Stimulated activated CD8-positive, alpha-beta memory T cell treated with anti-CD3 and anti-CD28 coated beads, Interleukin-7, amount 100 ng/mL, for 1 hour (primary cell): ENCODE results near the gene TRIM47.

Experiments
- DNase-seq, 2 donors: peaks; one replicate each; pipeline ENCODE4 v3.0.0-alpha.2; 2020; ENCODE audit warnings: low read depth in 2 of 2

Gene TRIM47

GRCh38 chr17:75847614-75848522 lies 30.5 kb downstream of the TRIM47 start:
- DNase-seq: no peak

- DNase-seq: no peak
These were observed 31.4 kb downstream of the TRIM47 start for GRCh38 chr17:75846692-75847613.

- no peak for DNase-seq
These were observed 32.3 kb downstream of the TRIM47 start for GRCh38 chr17:75845933-75846691.

DNA sequence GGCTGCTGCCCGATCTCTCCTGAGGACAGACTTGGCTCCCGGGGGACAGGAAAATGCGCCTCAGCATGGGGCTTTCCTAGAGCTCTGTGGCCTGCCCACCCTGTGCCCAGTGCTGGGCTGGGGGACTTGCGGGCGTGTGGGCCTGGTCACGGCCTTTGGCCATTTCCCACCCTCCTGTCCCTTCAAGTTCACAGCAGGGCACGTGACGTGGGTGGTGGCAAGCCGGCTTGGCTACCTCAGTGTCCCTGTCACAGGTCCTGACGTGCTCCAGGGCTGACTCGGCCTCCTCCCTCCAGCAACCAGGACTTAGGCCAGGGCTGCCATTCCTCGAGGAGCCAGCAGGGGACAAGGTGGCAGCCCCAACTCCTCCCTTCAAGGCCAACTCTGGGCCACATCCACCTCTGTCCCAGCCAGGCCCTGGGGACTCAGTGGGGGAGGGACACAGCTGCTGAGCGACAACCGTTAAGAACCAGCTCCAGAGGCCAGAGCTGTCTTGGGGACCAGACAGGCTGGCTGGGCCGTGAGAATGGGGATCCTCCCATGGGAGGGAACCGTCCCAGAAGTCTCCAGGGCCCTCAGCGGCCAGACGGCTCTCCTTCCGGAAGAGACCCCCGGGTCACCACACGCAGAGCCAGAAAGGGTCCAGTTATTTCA lies 33.2 kb downstream of the TRIM47 start:
- no peak for DNase-seq

GRCh38 chr17:75844530-75845057 lies 33.8 kb downstream of the TRIM47 start:
- DNase-seq: no peak

DNA sequence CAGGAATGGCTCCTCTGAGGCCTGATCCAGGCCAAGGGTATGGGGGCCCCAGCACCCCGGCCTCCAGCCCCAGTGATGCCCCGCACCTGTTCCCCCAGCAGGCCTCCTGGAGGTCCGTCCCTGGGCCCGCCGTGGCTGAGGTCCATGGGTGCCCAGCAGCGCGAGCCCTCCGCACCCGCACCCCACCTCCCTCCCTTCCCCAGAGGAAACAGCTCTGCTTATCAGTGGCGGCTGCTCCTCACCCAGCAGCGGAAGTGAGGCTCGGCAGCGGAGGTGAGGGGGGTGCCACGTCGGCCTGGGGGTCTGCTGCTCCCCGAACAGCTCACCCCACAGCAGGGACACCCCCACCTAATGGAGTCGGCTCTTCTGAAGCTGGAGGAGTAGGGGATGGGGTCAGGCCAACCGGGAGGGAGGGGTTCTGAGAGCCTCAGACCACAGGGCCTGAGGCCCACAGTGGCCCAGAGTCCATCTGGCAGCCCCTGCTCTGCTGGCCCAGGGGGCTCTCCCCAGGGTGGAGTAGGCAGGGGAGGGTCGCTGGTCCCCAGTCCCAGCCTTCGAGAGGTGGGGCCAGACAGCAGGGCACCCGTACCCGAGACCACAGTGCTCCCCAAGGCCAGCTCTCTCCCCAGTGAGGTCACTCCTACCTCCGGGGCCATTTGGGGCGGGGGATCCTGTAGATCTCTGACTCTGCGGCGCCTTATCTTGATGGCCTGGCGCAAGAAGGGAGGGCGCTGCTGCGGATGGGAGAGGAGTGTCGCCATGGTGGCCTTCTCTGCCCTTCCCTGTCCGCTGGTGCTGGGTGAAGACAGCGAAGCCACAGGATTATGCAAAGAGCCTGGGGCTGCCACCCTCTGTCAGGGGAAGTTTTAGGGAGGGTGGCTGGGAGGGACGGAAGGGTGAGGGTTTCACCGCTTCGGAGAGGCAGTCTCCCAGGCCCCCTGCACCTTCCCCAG lies 34.5 kb downstream of the TRIM47 start, which contains the start of gene UNC13D:
TSS of gene UNC13D (minus strand) at position 828 of the 953 bp plus-strand sequence. CDS start at position 761, 67 bp downstream.
- peak in 1 of 2 donors; percentile 33 for DNase-seq

- DNase-seq: no peak
These were observed 35.3 kb downstream of the TRIM47 start for GRCh38 chr17:75842963-75843576.

DNA sequence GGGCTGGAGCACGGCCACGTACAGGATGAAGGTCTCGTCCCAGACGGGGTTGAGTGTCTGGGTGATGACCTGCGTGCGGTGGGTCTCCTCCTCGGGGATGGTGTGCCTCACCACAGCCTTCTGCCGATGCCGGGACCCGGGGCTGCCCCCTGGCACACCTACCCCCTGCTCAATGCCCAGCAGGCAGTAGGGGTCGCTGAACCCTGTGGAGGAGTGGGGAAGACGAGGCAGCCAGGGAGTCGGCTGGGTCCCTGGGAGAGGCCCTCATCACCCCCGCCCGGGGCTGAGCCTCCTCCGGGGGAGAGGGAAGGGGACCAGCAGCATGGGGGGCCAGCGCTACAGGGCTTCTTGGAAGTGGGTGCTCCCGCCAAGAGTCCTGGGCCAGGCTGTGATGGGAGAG lies 36.0 kb downstream of the TRIM47 start:
- no peak for DNase-seq

GRCh38 chr17:75840799-75841164 lies 37.6 kb downstream of the TRIM47 start:
- no peak for DNase-seq

DNA sequence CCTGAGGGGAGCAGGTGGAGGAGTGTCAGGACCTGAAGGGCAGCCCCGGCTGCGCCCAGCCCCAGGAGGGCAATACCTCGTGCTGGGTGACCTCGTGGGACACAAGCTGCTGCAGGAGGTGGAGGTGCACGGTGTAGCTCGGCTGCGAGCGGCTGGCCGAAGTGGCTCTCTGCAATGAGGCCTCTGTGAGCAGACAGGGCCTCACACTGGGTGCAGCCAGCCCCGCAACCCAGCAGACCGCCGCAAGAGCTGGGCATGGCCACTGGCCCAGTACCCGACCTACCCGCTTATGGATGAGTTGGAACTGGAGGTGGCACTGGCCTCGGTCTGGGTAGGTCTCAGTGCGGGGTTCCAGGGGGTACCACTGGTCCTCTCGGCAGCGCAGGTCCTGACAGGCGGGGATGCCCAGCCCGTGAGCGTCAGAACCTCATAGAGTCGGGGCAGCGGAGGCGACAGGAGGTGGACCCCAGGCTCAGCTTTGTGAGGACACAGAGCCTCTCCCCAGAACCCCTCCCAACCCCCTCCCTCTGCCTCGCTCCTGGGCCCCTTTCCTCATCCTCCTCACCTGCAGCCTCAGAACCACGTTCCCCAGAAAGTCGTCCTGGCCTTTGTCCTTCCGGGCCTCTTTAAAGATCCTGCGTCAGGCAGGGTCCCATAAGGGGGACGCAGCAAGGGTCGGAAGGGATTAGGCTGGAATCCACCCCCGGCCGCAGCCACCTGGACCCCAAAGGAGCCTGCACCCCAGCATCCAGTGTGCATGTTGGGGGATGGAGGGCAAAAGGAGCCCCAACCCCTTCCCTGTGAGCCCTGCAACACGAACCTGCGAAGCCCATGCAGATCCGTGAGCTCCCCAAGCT lies 38.2 kb downstream of the TRIM47 start:
- DNase-seq: no peak

GRCh38 chr17:75838410-75838809 lies 40.0 kb downstream of the TRIM47 start:
- DNase-seq: no peak

GRCh38 chr17:75837899-75838298 lies 40.5 kb downstream of the TRIM47 start:
- no peak for DNase-seq

DNA sequence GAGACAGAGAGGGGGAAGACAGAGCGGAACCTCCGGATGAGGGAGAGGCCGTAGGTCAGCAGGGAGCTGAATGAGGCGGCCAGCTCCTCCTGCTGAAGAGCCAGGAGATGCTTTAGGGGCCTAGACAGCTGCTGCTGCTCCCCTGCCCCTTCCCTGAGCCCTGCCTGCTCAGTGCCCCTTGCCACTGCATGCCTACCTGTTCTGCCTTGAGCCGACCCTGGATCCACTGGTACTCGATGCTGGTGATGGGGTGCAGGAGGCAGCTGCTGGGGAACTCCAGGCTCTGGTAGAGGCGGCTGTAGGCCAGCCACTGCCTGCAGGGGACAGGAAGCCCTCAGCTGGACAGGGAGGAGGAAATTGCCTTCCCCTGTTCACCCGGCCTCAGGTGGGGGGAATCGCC lies 41.8 kb downstream of the TRIM47 start:
- no peak for DNase-seq

- no peak for DNase-seq
These were observed 42.8 kb downstream of the TRIM47 start for GRCh38 chr17:75835654-75835987.

GRCh38 chr17:75834928-75835653 lies 43.3 kb downstream of the TRIM47 start:
- DNase-seq: no peak

DNA sequence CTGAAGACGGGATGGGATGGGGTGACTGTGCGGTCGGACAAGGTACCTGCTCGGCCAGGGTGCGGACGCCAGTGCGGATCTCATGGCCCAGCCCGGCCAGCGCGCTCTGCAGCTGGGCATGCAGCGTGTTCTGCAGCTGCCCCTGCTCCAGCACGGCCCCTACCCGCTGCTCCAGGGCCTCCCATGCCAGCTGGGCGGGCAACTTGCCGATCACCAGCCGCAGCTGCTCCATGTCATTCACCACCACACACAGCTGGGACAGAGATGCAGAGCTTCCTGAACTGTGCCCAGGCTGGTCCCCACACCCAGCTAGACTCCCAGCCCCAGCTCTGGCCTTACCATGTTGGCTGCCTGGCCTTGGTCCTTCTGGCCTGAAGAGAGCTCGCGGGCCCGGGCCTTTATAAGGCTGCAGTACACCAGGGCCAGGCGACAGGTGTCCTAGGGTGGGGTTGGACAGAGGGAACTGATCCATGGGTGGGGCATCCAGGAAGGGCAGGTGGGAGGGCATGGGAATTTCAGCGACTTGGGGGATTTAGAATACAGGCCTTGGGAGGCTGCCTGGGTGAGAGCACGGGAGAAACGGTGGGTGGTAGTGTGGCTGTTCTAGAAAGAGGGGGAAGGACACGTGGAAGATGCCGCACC lies 44.0 kb downstream of the TRIM47 start:
- DNase-seq: no peak

- DNase-seq: no peak
These were observed 45.6 kb downstream of the TRIM47 start for GRCh38 chr17:75832652-75833400.
